ENCODE data around the gene POU6F2. TPM values are rescaled to one million over a fixed set of nuclear protein-coding genes. Genes with fewer than 3 reads are reported as not detected.
A peak's percentile ranks its signal among the peaks of the same experiment; 100 is the strongest.

POU6F2 gene
- total and polyA plus RNA-seq, 2 experiments from 2014 or later: not detected

DNA sequence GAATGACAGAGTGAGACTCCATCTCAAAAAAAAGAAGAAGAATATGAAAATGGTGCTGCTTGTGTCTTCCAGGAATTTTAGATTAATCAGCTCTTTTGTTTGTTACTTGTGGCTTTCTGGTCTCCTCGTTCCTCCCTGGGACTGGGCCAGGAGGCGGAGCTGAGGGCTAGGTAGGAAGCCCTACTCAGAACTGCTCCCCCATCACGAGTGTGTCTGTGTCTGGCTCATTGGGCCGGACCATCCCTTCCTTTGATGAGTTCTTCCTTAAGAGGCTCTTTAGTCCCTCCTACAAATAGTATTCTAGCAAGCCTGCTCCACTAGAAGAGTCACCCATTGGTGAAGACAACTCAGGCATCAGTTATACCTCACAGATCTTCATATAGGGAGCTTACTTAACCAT is 531.7 kb downstream of the POU6F2 start:
- Histone ChIP-seq H3K4me1 (ENCODE audit: insufficient read depth) (no peaks in the 10 kb centered on the region), H3K4me2 (ENCODE audit: unreplicated experiment) (no peak overlapping the region), H3F3A (ENCODE audit: insufficient read depth) (no peaks in the 10 kb centered on the region), H3K4me3 (no peak overlapping the region), H3K36me3 (ENCODE audit: low read depth) (no peaks in the 10 kb centered on the region), H2AFZ (no peak overlapping the region), H4K20me1 (ENCODE audit: insufficient read depth) (no peaks in the 10 kb centered on the region), H3K9me3 (ENCODE audit: low read depth) (no peaks in the 10 kb centered on the region), H3K9me2 (ENCODE audit: insufficient read depth) (no peaks in the 10 kb centered on the region), H3K27ac (no peak overlapping the region), H3K79me2 (ENCODE audit: insufficient read depth) (no peaks in the 10 kb centered on the region), H3K27me3 (replicated peaks; ENCODE audit: insufficient read depth) (no peaks in the 10 kb centered on the region; the same call in 1 of the 2 replicates), H3K9ac (no peak overlapping the region)
- TF ChIP-seq EZH2phosphoT487 (IDR thresholded peaks at IDR 0.05; ENCODE audit: insufficient read depth, low read depth): no peak
- TF ChIP-seq EZH2 (IDR thresholded peaks at IDR 0.05; ENCODE audit: insufficient read depth, poor library complexity, severe bottlenecking): no peak
- in situ Hi-C loops (cut with MboI): no loop called here
- 58 to 63% methylated on average over 4 of the region's 4 CpGs for WGBS, 2 experiments (ENCODE audit: low coverage in 1 of 2, low lambda C conversion rate in 2 of 2, missing lambda C conversion rate in 2 of 2)
- no peak for DNase-seq

DNA sequence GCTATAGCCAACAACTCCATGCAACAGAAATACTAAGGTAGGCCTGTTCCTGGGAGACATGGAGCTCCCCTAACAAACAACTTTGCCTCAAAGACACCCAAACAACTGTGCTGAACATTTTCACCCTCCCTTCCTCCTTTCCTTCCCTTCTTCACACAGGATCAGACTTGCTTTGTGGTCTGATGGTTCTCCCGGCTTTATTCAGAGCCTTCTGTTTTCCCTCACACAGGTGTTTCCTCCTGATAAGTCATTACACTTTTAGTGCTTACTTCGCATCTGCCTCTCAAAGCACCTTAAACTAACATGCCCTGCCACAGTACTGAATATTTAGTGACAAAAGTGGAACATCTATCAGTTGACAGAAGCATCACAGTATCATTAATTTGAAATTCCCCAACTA is 532.2 kb downstream of the POU6F2 start:
- Histone ChIP-seq H3K4me1 (ENCODE audit: insufficient read depth) (no peaks in the 10 kb centered on the region), H3K9me3 (ENCODE audit: low read depth) (no peaks in the 10 kb centered on the region), H3K9ac (no peak overlapping the region), H3K9me2 (ENCODE audit: insufficient read depth) (no peaks in the 10 kb centered on the region), H2AFZ (no peak overlapping the region), H3K27ac (no peak overlapping the region), H3K79me2 (ENCODE audit: insufficient read depth) (no peaks in the 10 kb centered on the region), H4K20me1 (ENCODE audit: insufficient read depth) (no peaks in the 10 kb centered on the region), H3F3A (ENCODE audit: insufficient read depth) (no peaks in the 10 kb centered on the region), H3K4me2 (ENCODE audit: unreplicated experiment) (no peak overlapping the region), H3K27me3 (replicated peaks; ENCODE audit: insufficient read depth) (no peaks in the 10 kb centered on the region; the same call in 1 of the 2 replicates), H3K36me3 (ENCODE audit: low read depth) (no peaks in the 10 kb centered on the region), H3K4me3 (no peak overlapping the region)
- DNase-seq: no peak
- 79 to 91% methylated on average over 2 of the region's 2 CpGs for WGBS, 2 experiments (ENCODE audit: low coverage in 1 of 2, low lambda C conversion rate in 2 of 2, missing lambda C conversion rate in 2 of 2)
- TF ChIP-seq EZH2 (IDR thresholded peaks at IDR 0.05; ENCODE audit: insufficient read depth, poor library complexity, severe bottlenecking) (no peak), EZH2phosphoT487 (IDR thresholded peaks at IDR 0.05; ENCODE audit: insufficient read depth, low read depth) (no peak)
- in situ Hi-C loops (cut with MboI): no loop called here

GRCh38 chr7:39510864-39511354 is 533.2 kb downstream of the POU6F2 start:
- no peaks in the 10 kb centered on the region for H3K9me3 ChIP-seq (ENCODE audit: low read depth)
- WGBS, 2 experiments (ENCODE audit: low coverage in 1 of 2, low lambda C conversion rate in 2 of 2, missing lambda C conversion rate in 2 of 2): 53 to 67% methylated on average over 3 of the region's 3 CpGs
- H4K20me1 ChIP-seq (ENCODE audit: insufficient read depth): no peaks in the 10 kb centered on the region
- H3K9ac ChIP-seq: no peak overlapping the region
- H3K79me2 ChIP-seq (ENCODE audit: insufficient read depth): no peaks in the 10 kb centered on the region
- H3K27me3 ChIP-seq (replicated peaks; ENCODE audit: insufficient read depth): peaks cover 3% of the 10 kb centered on the region; the same call in 1 of the 2 replicates
- no peaks in the 10 kb centered on the region for H3K9me2 ChIP-seq (ENCODE audit: insufficient read depth)
- no peak overlapping the region for H3K27ac ChIP-seq
- TF ChIP-seq EZH2phosphoT487 (IDR thresholded peaks at IDR 0.05; ENCODE audit: insufficient read depth, low read depth) (no peak), EZH2 (IDR thresholded peaks at IDR 0.05; ENCODE audit: insufficient read depth, poor library complexity, severe bottlenecking) (no peak)
- H3K36me3 ChIP-seq (ENCODE audit: low read depth): no peaks in the 10 kb centered on the region
- H3F3A ChIP-seq (ENCODE audit: insufficient read depth): no peaks in the 10 kb centered on the region
- DNase-seq: peak; percentile 34
- no peak overlapping the region for H3K4me2 ChIP-seq (ENCODE audit: unreplicated experiment)
- in situ Hi-C loops (cut with MboI): no loop called here
- H2AFZ ChIP-seq: no peak overlapping the region
- H3K4me3 ChIP-seq: no peak overlapping the region
- H3K4me1 ChIP-seq (ENCODE audit: insufficient read depth): no peaks in the 10 kb centered on the region

- Histone ChIP-seq H4K20me1 (ENCODE audit: insufficient read depth) (no peaks in the 10 kb centered on the region), H3K4me1 (ENCODE audit: insufficient read depth) (no peaks in the 10 kb centered on the region), H3K9ac (no peak overlapping the region), H3K9me3 (ENCODE audit: low read depth) (no peaks in the 10 kb centered on the region), H3K9me2 (ENCODE audit: insufficient read depth) (no peaks in the 10 kb centered on the region), H3K36me3 (ENCODE audit: low read depth) (no peaks in the 10 kb centered on the region), H3K79me2 (ENCODE audit: insufficient read depth) (no peaks in the 10 kb centered on the region), H3K27ac (no peak overlapping the region), H3K4me3 (no peak overlapping the region), H3K27me3 (replicated peaks; ENCODE audit: insufficient read depth) (peaks cover 18% of the 10 kb centered on the region), H3F3A (ENCODE audit: insufficient read depth) (no peaks in the 10 kb centered on the region; the same call in 1 of the 2 replicates), H3K4me2 (ENCODE audit: unreplicated experiment) (no peak overlapping the region), H2AFZ (no peak overlapping the region)
- TF ChIP-seq EZH2 (IDR thresholded peaks at IDR 0.05; ENCODE audit: insufficient read depth, poor library complexity, severe bottlenecking) (no peak), EZH2phosphoT487 (IDR thresholded peaks at IDR 0.05; ENCODE audit: insufficient read depth, low read depth) (no peak)
- WGBS, 2 experiments (ENCODE audit: low coverage in 1 of 2, low lambda C conversion rate in 2 of 2, missing lambda C conversion rate in 2 of 2): 56 to 66% methylated on average over 8 of the region's 8 CpGs
- in situ Hi-C loops (cut with MboI): no loop called here
- DNase-seq: no peak
Measured at GRCh38 chr7:39515534-39516228, 538.0 kb downstream of the POU6F2 start.
